Measurements from ENCODE around the gene PDE3B.

The PDE3B gene

GRCh38 chr11:14898355-14898754 is 254.8 kb downstream of the PDE3B start:
- Histone ChIP-seq H3K9me3 (ENCODE audit: insufficient read depth, low read length) (no peaks in the 10 kb centered on the region), H3K27me3 (ENCODE audit: insufficient read depth, insufficient read length) (no peaks in the 10 kb centered on the region), H3K9ac (ENCODE audit: insufficient read length, low read depth) (no peak overlapping the region), H3K36me3 (ENCODE audit: insufficient read depth, insufficient read length, low read length) (no peaks in the 10 kb centered on the region), H3K4me3 (ENCODE audit: insufficient read length, low read depth) (no peak overlapping the region), H3K4me1 (ENCODE audit: insufficient read depth, insufficient read length) (no peaks in the 10 kb centered on the region)
- DNase-seq (ENCODE audit: low read depth, low spot score), result no peak
- no peak for TF ChIP-seq ZNF274 (IDR thresholded peaks at IDR 0.05; ENCODE audit: low read depth, low read length)
- TF ChIP-seq SUZ12 (IDR thresholded peaks at IDR 0.05; ENCODE audit: extremely low read depth, insufficient read depth, insufficient read length), result no peak
- TF ChIP-seq YY1 (IDR thresholded peaks at IDR 0.05; ENCODE audit: insufficient read depth, insufficient read length), result no peak

GRCh38 chr11:14898906-14899305 is 255.3 kb downstream of the PDE3B start:
- H3K36me3 ChIP-seq (ENCODE audit: insufficient read depth, insufficient read length, low read length), result no peaks in the 10 kb centered on the region
- DNase-seq (ENCODE audit: low read depth, low spot score), result no peak
- H3K4me3 ChIP-seq (ENCODE audit: insufficient read length, low read depth), result no peak overlapping the region
- H3K9me3 ChIP-seq (ENCODE audit: insufficient read depth, low read length), result no peaks in the 10 kb centered on the region
- TF ChIP-seq YY1 (IDR thresholded peaks at IDR 0.05; ENCODE audit: insufficient read depth, insufficient read length), result no peak
- no peaks in the 10 kb centered on the region for H3K4me1 ChIP-seq (ENCODE audit: insufficient read depth, insufficient read length)
- H3K9ac ChIP-seq (ENCODE audit: insufficient read length, low read depth), result no peak overlapping the region
- H3K27me3 ChIP-seq (ENCODE audit: insufficient read depth, insufficient read length), result no peaks in the 10 kb centered on the region

DNA sequence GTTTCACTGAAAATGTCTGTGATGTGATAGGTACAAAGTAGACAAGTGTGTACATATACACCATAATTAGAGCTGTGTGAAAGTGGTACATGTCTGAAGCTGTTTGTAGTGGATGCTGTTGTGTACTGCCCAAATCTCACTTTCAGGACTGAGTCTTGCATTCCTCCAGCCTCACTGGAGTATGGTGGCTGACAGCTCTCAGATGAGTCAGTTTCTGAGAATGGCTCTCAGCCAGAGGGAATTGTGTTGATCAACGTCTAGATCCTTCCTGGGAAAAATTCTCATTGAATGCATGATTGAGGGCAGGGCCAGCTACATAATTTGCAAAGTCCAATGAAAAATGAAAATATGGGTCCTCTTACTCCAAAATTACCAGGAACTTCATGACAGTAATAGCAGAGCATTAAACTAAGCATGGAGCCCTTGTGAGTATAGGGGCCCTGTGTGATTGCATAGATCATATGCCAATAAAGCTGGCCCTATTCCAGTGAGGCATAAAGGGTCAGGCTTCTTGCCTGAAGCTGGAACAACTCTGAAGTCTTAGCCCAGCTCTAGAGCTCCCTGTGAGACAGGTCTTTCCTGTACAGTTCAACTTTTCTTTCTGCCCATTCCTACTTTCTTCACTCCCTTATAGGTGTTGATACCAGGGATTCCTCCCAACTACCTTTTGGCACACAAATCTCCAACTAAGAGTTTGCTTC is 259.2 kb downstream of the PDE3B start:
- Histone ChIP-seq H3K4me1 (ENCODE audit: insufficient read depth, insufficient read length) (peaks cover 2% of the 10 kb centered on the region), H3K9me3 (ENCODE audit: insufficient read depth, low read length) (no peaks in the 10 kb centered on the region), H3K4me3 (ENCODE audit: insufficient read length, low read depth) (no peak overlapping the region), H3K27me3 (ENCODE audit: insufficient read depth, insufficient read length) (no peaks in the 10 kb centered on the region), H3K9ac (ENCODE audit: insufficient read length, low read depth) (no peak overlapping the region), H3K36me3 (ENCODE audit: insufficient read depth, insufficient read length, low read length) (no peaks in the 10 kb centered on the region)
- no peak for TF ChIP-seq ZNF274 (IDR thresholded peaks at IDR 0.05; ENCODE audit: low read depth, low read length)
- no peak for TF ChIP-seq SUZ12 (IDR thresholded peaks at IDR 0.05; ENCODE audit: extremely low read depth, insufficient read depth, insufficient read length)
- TF ChIP-seq YY1 (IDR thresholded peaks at IDR 0.05; ENCODE audit: insufficient read depth, insufficient read length), result no peak
- no peak for DNase-seq (ENCODE audit: low read depth, low spot score)

DNA sequence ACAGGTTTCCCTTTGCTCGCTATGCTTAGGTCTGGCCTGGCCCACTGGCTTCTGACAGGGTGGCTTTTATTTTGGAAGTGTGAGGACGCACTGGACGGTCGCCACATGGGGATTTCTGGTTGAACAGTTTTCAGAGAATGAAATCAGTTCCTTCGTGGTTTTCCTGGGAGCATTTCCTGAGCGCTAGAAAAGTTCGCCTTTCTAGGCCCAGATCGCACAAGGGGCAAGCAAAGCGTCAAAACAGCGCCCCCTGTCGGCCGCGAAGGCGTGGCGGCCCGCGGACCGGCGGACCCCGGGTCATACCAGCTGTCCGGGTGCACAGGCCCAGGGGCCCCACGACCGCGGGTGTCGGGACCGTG is 261.1 kb downstream of the PDE3B start:
- Histone ChIP-seq H3K36me3 (ENCODE audit: insufficient read depth, insufficient read length, low read length) (no peaks in the 10 kb centered on the region), H3K4me1 (ENCODE audit: insufficient read depth, insufficient read length) (peaks cover 4% of the 10 kb centered on the region), H3K4me3 (ENCODE audit: insufficient read length, low read depth) (peak overlapping the region; percentile 90), H3K27me3 (ENCODE audit: insufficient read depth, insufficient read length) (no peaks in the 10 kb centered on the region), H3K9me3 (ENCODE audit: insufficient read depth, low read length) (no peaks in the 10 kb centered on the region), H3K9ac (ENCODE audit: insufficient read length, low read depth) (peak overlapping the region; percentile 90)
- TF ChIP-seq SUZ12 (IDR thresholded peaks at IDR 0.05; ENCODE audit: extremely low read depth, insufficient read depth, insufficient read length) (no peak), YY1 (IDR thresholded peaks at IDR 0.05; ENCODE audit: insufficient read depth, insufficient read length) (no peak), ZNF274 (IDR thresholded peaks at IDR 0.05; ENCODE audit: low read depth, low read length) (no peak)
- no peak for DNase-seq (ENCODE audit: low read depth, low spot score)

GRCh38 chr11:14905104-14906033 is 261.8 kb downstream of the PDE3B start:
- Histone ChIP-seq H3K4me1 (ENCODE audit: insufficient read depth, insufficient read length) (peaks cover 4% of the 10 kb centered on the region), H3K27me3 (ENCODE audit: insufficient read depth, insufficient read length) (no peaks in the 10 kb centered on the region), H3K4me3 (ENCODE audit: insufficient read length, low read depth) (peak overlapping the region; percentile 90), H3K9ac (ENCODE audit: insufficient read length, low read depth) (peak overlapping the region; percentile 90), H3K9me3 (ENCODE audit: insufficient read depth, low read length) (no peaks in the 10 kb centered on the region), H3K36me3 (ENCODE audit: insufficient read depth, insufficient read length, low read length) (no peaks in the 10 kb centered on the region)
- peak; percentile 60 for DNase-seq (ENCODE audit: low read depth, low spot score)
- no peak for TF ChIP-seq ZNF274 (IDR thresholded peaks at IDR 0.05; ENCODE audit: low read depth, low read length)
- TF ChIP-seq SUZ12 (IDR thresholded peaks at IDR 0.05; ENCODE audit: extremely low read depth, insufficient read depth, insufficient read length), result no peak
- no peak for TF ChIP-seq YY1 (IDR thresholded peaks at IDR 0.05; ENCODE audit: insufficient read depth, insufficient read length)

- Histone ChIP-seq H3K4me3 (ENCODE audit: insufficient read length, low read depth) (no peak overlapping the region), H3K9me3 (ENCODE audit: insufficient read depth, low read length) (no peaks in the 10 kb centered on the region), H3K27me3 (ENCODE audit: insufficient read depth, insufficient read length) (no peaks in the 10 kb centered on the region), H3K36me3 (ENCODE audit: insufficient read depth, insufficient read length, low read length) (no peaks in the 10 kb centered on the region), H3K4me1 (ENCODE audit: insufficient read depth, insufficient read length) (peaks cover 4% of the 10 kb centered on the region), H3K9ac (ENCODE audit: insufficient read length, low read depth) (no peak overlapping the region)
- TF ChIP-seq ZNF274 (IDR thresholded peaks at IDR 0.05; ENCODE audit: low read depth, low read length) (no peak), SUZ12 (IDR thresholded peaks at IDR 0.05; ENCODE audit: extremely low read depth, insufficient read depth, insufficient read length) (no peak), YY1 (IDR thresholded peaks at IDR 0.05; ENCODE audit: insufficient read depth, insufficient read length) (no peak)
- DNase-seq (ENCODE audit: low read depth, low spot score), result no peak
These were observed 263.0 kb downstream of the PDE3B start for GRCh38 chr11:14906578-14906977.

- H3K27me3 ChIP-seq (ENCODE audit: insufficient read depth, insufficient read length), result no peaks in the 10 kb centered on the region
- TF ChIP-seq ZNF274 (IDR thresholded peaks at IDR 0.05; ENCODE audit: low read depth, low read length), result no peak
- TF ChIP-seq SUZ12 (IDR thresholded peaks at IDR 0.05; ENCODE audit: extremely low read depth, insufficient read depth, insufficient read length), result no peak
- no peak for TF ChIP-seq YY1 (IDR thresholded peaks at IDR 0.05; ENCODE audit: insufficient read depth, insufficient read length)
- no peak for DNase-seq (ENCODE audit: low read depth, low spot score)
- peaks cover 4% of the 10 kb centered on the region for H3K4me1 ChIP-seq (ENCODE audit: insufficient read depth, insufficient read length)
- H3K9me3 ChIP-seq (ENCODE audit: insufficient read depth, low read length), result no peaks in the 10 kb centered on the region
- no peak overlapping the region for H3K9ac ChIP-seq (ENCODE audit: insufficient read length, low read depth)
- H3K36me3 ChIP-seq (ENCODE audit: insufficient read depth, insufficient read length, low read length), result no peaks in the 10 kb centered on the region
- H3K4me3 ChIP-seq (ENCODE audit: insufficient read length, low read depth), result no peak overlapping the region
These were observed 263.4 kb downstream of the PDE3B start for GRCh38 chr11:14906993-14907392.
